ENCODE data around the gene TLX2. TPM values are rescaled to one million over a fixed set of nuclear protein-coding genes. Genes with fewer than 3 reads are reported as not detected.

Gene TLX2
- total and polyA plus RNA-seq, 2 of the 13 experiments (the other 11 are each of a cell fraction or from before 2014, with no cell fraction given): 0.05 to 0.20 TPM

DNA sequence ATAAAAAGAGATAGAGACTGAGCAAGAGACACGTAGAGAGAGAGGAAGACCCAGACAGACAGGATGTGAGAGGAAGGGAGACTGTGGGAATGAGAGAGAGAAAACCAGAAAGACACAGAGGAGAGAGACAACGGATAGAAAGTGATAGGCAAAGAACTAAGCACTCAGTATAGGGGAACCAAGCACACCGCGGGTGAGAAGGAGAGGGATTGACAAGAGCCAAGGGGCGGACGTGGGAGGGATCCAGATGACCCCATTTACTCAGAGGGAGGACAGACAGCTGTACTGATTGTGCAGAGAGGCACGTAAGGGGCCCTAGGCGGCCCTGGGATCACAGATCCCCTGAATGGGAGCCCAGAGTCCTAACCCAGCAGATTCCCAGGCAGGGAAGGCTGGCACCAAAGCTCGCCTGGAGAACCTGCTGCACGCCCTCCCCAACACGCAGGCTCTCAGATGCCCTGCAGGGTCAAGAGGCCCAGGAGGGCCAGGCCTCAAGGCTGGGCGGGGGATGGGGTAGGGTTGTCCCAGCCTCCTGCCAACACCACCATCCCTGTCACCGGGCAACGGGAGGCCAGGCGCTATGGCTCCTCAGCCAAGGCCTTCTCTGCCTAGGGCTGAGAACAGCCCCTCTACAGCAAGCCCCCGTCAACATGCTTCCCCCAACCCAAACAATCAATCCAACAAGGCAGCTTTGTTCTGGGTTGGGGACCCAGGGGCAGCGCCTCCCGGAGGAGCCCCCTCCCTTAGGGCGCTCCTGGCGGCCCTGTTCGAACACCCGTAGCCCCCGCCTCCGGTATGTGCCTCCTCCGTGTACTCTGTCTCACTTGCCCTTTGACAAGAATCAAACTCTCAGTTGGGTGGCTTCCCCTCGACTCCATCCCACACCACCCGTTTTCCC, 38.9 kb downstream of the TLX2 start (continued):
- TF ChIP-seq HMGXB4 (CRISPR knock-in tag; IDR thresholded peaks at IDR 0.05; ENCODE audit: borderline replicate concordance in 1 of 2, low read depth in 1 of 2): no peak
- no peak for TF ChIP-seq ETV5 (CRISPR knock-in tag; IDR thresholded peaks at IDR 0.05; ENCODE audit: borderline replicate concordance)
- no peak for TF ChIP-seq ATF7 (IDR thresholded peaks at IDR 0.05)
- TF ChIP-seq ATF7 (CRISPR knock-in tag; IDR thresholded peaks at IDR 0.05): peak; percentile 55; the same call in 1 of the 2 replicates
- TF ChIP-seq ZNF468 (CRISPR knock-in tag; IDR thresholded peaks at IDR 0.05): no peak
- TF ChIP-seq CERS6 (CRISPR knock-in tag; IDR thresholded peaks at IDR 0.05): no peak
- TF ChIP-seq DR1 (CRISPR knock-in tag; IDR thresholded peaks at IDR 0.05): no peak
- TF ChIP-seq MEIS2 (CRISPR knock-in tag; IDR thresholded peaks at IDR 0.05): 0 out of 2 replicates have a peak, but pooled peaks have one; percentile 53
- TF ChIP-seq SMAD3 (CRISPR knock-in tag; IDR thresholded peaks at IDR 0.05): no peak
- TF ChIP-seq, protein P1, sequence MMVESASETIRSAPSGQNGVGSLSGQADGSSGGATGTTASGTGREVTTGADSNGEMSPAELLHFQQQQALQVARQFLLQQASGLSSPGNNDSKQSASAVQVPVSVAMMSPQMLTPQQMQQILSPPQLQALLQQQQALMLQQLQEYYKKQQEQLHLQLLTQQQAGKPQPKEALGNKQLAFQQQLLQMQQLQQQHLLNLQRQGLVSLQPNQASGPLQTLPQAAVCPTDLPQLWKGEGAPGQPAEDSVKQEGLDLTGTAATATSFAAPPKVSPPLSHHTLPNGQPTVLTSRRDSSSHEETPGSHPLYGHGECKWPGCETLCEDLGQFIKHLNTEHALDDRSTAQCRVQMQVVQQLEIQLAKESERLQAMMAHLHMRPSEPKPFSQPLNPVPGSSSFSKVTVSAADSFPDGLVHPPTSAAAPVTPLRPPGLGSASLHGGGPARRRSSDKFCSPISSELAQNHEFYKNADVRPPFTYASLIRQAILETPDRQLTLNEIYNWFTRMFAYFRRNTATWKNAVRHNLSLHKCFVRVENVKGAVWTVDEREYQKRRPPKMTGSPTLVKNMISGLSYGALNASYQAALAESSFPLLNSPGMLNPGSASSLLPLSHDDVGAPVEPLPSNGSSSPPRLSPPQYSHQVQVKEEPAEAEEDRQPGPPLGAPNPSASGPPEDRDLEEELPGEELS (CRISPR knock-in tag; IDR thresholded peaks at IDR 0.05): 0 out of 2 replicates have a peak, but pooled peaks have one; percentile 19
- no peak for TF ChIP-seq ASH2L (IDR thresholded peaks at IDR 0.05; ENCODE audit: insufficient read length, low read depth, low read length)
- no peak for TF ChIP-seq ZBED4 (CRISPR knock-in tag; IDR thresholded peaks at IDR 0.05; ENCODE audit: borderline replicate concordance)
- 0 out of 2 replicates have a peak, but pooled peaks have one; percentile 28 for TF ChIP-seq ZNF580 (CRISPR knock-in tag; IDR thresholded peaks at IDR 0.05; ENCODE audit: borderline replicate concordance, low read depth)
- TF ChIP-seq ZNF331 (CRISPR knock-in tag; IDR thresholded peaks at IDR 0.05): no peak
- TF ChIP-seq THAP11 (CRISPR knock-in tag; IDR thresholded peaks at IDR 0.05): peak; percentile 9; the same call in 1 of the 2 replicates
- TF ChIP-seq, protein P2, sequence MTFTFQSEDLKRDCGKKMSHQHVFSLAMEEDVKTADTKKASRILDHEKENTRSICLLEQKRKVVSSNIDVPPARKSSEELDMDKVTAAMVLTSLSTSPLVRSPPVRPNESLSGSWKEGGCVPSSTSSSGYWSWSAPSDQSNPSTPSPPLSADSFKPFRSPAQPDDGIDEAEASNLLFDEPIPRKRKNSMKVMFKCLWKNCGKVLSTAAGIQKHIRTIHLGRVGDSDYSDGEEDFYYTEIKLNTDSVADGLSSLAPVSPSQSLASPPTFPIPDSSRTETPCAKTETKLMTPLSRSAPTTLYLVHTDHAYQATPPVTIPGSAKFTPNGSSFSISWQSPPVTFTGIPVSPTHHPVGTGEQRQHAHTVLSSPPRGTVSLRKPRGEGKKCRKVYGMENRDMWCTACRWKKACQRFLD (CRISPR knock-in tag; IDR thresholded peaks at IDR 0.05; ENCODE audit: borderline replicate concordance): no peak; the same call in 1 of the 2 replicates
- TF ChIP-seq ZNF160 (CRISPR knock-in tag; IDR thresholded peaks at IDR 0.05): no peak

Measured in HepG2 (cell line).